ENCODE measurements around the gene CPLX1.

DNA sequence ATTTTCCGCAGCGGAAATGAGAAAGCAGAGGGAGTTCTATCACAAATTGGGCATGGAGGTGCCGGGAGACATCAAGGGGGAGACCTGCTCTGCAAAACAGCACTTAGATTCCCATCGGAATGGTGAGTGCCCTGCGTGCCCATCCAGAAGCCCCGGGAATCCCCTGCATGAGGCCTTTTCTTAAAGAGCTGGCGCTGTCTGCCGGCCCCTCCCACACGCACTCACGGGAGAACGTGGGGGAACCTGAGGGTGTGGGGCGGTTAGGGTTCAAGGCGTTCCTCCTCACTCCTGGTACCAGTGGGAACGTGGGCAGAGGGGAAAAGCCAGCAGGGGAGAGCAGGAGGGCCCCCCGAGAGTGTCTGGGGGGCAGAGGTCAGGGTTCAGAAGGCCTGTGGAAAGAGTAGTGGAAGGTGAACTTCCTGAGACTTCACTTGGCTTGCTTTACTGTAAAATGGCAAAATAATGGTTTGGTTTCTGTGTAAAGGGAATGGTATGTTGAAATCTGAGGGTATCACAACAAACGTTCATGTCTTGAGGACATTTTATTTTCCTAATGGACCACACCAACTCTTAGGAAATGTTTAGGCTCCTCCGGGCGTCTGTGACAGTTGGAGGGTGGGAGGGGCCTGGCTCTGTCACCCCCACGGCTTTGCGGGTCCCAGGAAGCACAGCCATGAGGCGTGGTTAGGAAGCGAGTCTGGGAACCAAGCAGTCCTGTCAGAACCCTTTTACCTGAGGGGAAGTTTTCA lies 82.3 kb downstream of the CPLX1 start:
- TF ChIP-seq EZH2phosphoT487 (IDR thresholded peaks at IDR 0.05; ENCODE audit: borderline replicate concordance) (no peak), CTCF (conservative IDR thresholded peaks at IDR 0.05; ENCODE audit: low read length) (no peak)
